Anterior cingulate cortex (tissue), 58 donors: ENCODE results near the gene WNT1.

Experiments
- DNase-seq, 58 donors: peaks; one replicate each; lab custom pipeline; 2025; lab: John Stamatoyannopoulos, UW

The WNT1 gene

DNA sequence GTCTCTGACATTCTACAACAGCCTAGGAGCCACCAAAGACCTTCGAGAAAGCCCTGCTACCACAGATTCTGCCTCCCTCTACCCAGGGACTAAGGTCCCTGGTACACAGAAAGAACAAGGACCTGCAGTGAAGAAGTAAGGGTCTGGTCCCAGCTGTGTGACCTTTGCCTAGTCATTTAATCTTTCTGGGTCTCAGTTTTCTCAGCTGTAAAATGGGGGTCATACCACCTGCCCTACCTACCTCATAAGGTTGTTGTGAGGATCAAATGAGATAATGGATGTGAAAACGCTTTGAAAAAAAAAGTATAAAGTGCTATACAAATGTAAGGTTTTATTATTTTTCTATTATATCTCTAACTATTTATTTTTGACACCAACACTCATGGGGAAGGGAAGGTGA lies 45.7 kb downstream of the WNT1 start:
- DNase-seq: no peak

DNA sequence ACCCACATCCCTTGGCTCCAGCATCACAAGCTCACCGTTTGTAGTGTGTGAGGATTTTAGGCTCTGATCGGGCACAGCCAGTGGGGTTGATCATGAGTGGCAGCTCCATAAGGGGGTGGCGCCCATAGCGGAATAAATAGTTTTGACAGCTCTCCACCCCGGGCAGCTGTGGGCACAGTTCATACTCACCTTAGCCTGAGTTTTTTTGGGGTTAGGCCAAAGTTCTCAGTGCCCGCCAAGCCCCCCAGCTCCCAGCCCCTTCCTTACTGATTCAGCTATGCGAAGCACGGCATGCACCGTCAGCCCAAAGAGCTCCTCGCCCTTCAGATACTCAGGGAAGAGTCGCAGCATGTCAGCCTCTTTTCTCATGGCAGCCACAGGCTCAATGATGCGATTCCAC lies 46.4 kb downstream of the WNT1 start:
- DNase-seq: no peak

DNA sequence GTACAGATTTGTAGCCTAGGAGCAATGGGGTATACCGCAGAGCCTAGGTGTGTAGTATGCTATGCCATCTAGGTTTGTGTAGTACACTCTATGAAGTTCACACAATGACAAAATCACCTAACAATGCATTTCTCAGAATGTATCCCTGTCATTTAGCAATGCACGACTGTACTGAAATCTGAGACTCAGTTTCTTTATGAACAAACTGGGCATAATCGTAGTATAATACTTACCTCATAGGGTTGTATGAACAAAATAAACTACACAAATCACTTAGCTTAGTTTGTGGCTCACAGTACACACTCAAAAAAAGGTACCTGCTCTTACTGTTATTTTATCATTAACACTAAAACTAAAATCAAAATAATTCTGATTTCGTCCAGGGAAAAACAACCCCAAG lies 47.3 kb downstream of the WNT1 start:
- no peak for DNase-seq

DNA sequence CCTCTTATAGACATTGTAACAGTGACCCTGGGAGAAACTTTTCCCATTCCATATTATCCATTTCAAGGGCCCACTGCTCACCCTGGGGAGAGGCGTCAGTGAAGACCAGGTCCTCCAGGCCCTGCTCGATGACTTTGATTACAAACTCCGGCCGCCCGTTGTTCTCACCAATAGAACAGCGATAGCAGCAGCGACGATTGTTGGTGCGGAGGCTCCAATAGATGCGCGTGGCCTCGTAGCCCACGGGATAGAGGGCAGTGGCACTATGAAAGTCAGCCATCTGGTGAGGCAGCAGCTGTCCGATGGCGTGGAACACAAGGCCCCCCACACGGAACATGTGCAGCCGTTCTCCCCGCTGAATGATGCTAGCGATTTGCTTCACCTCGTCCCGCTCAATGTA lies 48.0 kb downstream of the WNT1 start:
- no peak for DNase-seq

DNA sequence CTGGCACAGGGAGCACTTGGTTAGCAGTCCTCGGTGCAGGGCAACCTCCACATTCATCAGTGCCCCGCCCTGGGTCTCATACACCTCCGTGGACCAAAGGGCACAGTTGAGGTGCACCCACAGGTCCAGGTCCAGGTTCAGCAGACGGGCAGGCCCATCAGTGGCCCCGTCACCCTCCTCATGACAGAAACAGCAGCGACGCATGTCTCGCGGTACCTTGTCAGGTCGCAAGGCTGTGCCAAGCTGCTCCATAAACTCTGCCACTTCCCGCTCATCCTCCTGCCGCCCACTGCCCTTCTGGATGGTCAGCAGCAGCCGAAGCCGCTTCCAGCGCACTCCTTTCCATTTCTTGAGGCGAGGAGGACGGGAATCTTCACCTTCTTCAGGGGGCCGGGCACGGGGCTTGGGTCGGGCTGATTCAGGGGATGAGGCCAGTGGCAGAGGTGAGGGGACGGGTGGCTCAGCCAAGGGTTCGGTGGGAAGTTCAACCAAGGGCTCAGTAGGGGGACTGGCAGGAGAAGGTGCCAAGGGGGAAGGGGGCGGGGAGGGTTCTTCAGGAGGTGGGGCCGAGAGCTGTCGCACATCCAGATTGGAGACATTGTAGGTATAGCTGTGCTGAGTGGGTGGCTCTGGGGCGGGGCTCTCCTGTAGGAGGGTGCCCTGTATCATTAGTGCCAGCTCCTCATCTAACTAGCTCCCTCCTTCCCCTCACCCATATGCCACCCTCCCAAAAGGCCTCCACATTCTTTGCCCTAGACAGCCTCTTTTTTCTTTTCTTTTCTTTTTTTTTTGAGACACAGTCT lies 48.8 kb downstream of the WNT1 start:
- no peak for DNase-seq

DNA sequence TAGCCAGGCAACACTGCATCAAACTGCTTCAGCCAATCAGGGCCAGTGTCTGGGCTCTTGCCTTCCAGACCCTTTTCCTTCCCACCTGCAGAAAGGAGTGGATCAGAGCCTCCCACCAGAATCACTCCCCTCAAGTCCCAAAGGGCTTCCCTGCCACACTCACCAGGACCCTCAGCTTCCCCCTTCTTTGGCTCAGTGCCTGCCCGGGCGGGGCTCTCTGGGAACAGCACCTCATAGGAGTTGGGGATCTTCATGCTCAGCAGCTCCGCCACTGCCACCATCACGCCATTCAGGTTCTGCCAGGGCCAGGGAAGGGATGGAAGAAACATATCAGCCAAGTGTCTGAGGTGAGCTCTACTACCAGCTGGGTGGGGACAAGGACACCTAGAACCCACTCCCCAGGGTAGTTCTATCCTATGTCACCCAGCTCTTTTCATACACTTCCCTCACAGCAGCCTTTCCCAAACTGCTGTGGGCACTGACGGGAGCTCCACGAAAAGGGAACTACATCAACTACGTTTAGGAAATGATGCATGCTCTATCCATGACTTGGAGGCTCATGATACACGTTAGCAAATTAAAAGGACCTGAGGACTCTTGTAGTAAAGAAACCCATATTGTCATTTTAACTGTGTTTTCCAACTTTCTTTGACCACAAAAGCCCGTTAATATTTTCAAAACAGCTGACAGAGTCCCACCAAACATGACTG lies 49.9 kb downstream of the WNT1 start:
- no peak for DNase-seq

DNA sequence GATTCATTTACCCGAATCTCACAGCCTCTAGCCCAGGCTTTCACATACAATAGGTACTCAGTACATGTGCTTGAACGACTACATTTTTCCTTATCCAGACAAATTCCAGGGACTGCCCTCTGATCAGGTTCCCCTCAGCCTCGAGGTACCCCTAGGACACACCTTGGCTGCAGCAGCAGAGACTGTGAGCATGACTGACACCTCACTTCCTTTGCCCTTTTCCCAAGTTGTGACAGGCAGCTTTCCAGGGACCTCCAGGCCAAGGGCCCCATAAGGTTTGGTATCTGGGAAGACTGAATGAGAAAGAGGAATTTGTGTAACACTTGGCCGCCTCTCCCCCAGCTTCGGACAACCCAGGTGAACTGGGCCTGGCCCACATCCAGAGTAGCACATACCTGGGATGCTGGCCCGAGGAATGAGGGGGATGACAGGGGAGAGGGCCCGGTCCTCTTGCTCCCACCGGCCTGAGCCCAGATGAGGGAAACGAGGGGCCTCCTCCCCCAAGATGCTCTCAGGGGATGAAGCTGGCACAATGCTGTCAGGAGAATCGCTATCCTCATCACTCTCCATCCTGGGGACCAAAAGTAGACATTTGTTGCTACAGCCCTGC lies 50.6 kb downstream of the WNT1 start:
- no peak for DNase-seq

DNA sequence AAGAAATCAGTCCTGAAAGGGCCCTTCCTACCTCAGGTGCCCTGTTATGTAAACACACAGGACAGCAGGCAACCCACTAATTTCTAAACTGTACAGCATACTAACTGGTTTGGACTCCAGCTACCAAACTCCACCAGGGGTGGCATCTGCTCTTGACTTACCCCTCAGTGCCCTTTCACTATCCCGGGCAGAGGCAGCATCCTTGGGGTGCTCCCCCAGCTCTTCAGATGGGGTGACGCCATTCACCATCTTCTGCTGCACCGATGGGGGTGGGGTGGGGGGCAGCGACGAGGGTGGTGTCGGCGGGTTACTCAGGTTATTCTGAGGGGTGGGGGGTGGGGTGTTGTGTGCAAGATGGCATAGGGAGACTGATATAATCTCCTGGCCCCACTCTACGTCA lies 52.0 kb downstream of the WNT1 start:
- DNase-seq: no peak

DNA sequence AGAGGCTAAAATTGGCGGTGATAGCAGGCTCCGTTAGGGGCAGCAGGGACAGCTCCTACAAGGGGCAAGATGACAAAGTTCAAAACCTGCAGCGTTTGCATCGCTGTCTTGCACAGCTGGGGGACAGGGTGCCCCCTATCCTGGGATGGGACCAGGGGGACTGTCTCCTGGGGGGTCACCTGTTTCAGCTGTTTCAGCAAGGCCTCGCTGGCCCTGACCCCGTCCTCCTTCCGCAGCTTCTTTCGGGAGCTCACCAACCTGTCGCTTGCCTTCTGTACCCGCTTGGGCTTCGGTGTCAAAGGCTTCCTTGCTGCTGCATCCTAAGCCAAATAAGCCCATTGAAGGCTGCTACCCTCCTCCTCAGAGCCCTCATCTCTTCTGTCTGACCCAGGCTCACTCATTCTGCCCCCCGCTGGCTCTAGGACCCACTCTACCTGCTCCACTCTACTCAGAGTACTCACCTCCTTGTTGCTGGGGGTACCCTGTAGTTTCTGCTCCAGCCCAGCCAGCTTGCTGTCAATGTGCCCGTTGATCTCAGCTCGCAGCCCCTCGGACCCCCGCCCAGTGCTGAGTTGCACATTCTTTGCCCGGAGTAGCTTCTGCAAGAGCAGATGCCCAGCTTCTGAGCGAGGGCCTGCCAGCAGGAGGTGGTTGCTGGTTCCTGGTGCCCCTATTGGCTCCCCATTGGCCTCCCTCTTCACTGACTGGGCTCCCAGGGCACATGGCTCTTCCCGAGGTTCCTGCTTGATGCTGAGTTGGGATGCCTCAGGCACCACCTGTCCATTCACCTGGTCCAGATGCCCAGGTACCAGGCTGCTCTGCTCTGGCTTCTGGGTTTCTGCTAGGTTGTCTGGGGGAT lies 52.8 kb downstream of the WNT1 start:
- no peak for DNase-seq

DNA sequence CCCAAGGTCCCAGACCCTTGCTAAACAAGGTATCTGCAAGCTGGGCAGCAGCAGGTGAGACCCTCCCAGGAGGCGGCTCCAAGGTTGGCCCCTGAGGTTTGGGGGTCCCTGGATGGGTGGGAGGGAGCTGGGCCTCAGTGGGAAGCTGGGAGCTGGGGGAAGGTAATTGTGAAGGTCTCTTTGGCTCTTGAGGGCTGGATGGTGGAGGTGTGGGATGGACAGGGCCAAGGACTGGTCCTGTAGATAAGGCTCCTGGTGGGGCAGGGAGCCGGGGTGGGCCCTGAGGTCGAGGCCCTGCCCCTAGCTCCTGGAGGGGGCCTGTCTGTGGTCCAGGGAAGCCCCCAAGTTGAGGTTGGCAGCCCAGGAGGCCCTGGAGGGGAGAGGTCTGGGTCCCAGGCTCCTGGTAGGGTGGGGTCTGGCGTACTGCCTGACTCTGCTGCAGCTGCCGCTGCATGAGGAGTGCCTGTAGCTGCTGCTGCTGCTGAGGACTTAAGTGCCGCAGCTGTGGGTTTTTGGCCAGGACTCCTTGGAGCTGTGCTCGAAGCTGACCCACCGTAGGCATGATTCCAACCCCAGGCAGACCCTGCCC lies 53.5 kb downstream of the WNT1 start:
- no peak for DNase-seq
